Stimulated activated CD4-positive, alpha-beta T cell treated with anti-CD3 and anti-CD28 coated beads, Interleukin-4, amount 100 ng/mL, for 24 hours (primary cell): Measurements from ENCODE around the gene RAD51B.

ENCODE experiments used
- DNase-seq: peaks from one replicate; pipeline ENCODE4 v3.0.0-alpha.2; 2020

The RAD51B gene

GRCh38 chr14:68522510-68523325 lies 703.1 kb downstream of the RAD51B start:
- DNase-seq, result no peak

- no peak for DNase-seq
Measured at GRCh38 chr14:68523326-68523610, 703.7 kb downstream of the RAD51B start.

GRCh38 chr14:68523989-68524725 lies 704.6 kb downstream of the RAD51B start:
- DNase-seq, result no peak

- no peak for DNase-seq
Measured at GRCh38 chr14:68525516-68525915, 705.9 kb downstream of the RAD51B start.

- no peak for DNase-seq
Measured at GRCh38 chr14:68526512-68527091, 707.0 kb downstream of the RAD51B start.

- no peak for DNase-seq
Measured at GRCh38 chr14:68527329-68527851, 707.8 kb downstream of the RAD51B start.

- no peak for DNase-seq
Measured at GRCh38 chr14:68528040-68528687, 708.6 kb downstream of the RAD51B start.

GRCh38 chr14:68530443-68530842 lies 710.9 kb downstream of the RAD51B start:
- no peak for DNase-seq

GRCh38 chr14:68532496-68532895 lies 712.9 kb downstream of the RAD51B start:
- no peak for DNase-seq

GRCh38 chr14:68534276-68534675 lies 714.7 kb downstream of the RAD51B start:
- DNase-seq, result no peak

- DNase-seq, result no peak
Measured at GRCh38 chr14:68535404-68536017, 715.9 kb downstream of the RAD51B start.

- DNase-seq, result no peak
Measured at GRCh38 chr14:68536018-68536410, 716.4 kb downstream of the RAD51B start.

GRCh38 chr14:68538639-68539038 lies 719.1 kb downstream of the RAD51B start:
- no peak for DNase-seq

- no peak for DNase-seq
Measured at GRCh38 chr14:68539241-68539737, 719.7 kb downstream of the RAD51B start.

- DNase-seq, result no peak
Measured at GRCh38 chr14:68539789-68540188, 720.2 kb downstream of the RAD51B start.

- DNase-seq, result no peak
Measured at GRCh38 chr14:68541178-68541896, 721.8 kb downstream of the RAD51B start.

- DNase-seq, result no peak
Measured at GRCh38 chr14:68542346-68542745, 722.8 kb downstream of the RAD51B start.

GRCh38 chr14:68543516-68543915 lies 723.9 kb downstream of the RAD51B start:
- DNase-seq, result no peak

- no peak for DNase-seq
Measured at GRCh38 chr14:68544081-68544892, 724.7 kb downstream of the RAD51B start.

GRCh38 chr14:68546839-68547238 lies 727.3 kb downstream of the RAD51B start:
- no peak for DNase-seq
